Activated T-helper 1 cell treated with Interleukin-2 at 50 U/mL for 16 hours (primary cell): Measurements from ENCODE around the gene COL6A1.
"Not testable (repeated sequence)": the region's sequence is repeated elsewhere in the genome, so short reads cannot be mapped to it uniquely, and the experiment has no call there.

Experiments used
- DNase-seq: peaks from one replicate; pipeline ENCODE4 v3.0.0-alpha.2; 2020; ENCODE audit warnings: low read depth

Gene COL6A1

DNA sequence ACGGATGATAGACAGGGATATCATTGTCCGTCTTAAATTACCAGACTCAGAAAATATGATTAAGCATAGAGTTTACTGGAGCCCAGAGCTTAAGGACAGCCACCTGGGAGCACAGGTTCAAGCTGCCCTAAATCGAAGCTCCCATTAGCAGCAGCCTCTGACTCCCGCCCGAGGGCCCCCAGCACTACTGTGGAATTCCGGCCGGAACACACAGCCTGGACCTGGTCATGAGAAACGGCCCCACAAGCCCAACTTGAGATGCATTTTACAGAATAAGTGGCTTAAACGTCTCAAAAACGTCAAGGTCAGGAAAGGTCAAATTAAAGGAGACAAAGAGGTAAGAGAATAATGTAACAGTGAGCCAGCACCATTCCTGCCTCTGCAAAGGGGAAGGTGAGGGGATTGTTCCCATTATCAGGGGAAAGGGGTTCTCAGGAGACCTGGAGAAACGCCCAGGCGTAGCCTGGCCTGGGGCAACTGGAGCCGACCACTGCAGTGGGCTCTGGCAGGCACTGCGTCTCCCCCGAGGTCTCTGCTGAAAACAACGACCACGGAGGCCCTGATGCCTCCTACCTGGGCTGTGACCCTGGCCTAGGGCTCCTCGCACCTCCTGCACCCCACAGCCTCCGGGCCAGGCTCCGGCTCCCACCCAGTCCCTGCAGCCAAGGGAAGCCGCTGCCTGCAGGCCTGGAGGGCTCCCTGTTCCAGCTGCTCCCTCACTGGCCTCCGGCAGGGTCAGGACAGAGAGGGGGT, 11.5 kb upstream of the COL6A1 start:
- no peak for DNase-seq

DNA sequence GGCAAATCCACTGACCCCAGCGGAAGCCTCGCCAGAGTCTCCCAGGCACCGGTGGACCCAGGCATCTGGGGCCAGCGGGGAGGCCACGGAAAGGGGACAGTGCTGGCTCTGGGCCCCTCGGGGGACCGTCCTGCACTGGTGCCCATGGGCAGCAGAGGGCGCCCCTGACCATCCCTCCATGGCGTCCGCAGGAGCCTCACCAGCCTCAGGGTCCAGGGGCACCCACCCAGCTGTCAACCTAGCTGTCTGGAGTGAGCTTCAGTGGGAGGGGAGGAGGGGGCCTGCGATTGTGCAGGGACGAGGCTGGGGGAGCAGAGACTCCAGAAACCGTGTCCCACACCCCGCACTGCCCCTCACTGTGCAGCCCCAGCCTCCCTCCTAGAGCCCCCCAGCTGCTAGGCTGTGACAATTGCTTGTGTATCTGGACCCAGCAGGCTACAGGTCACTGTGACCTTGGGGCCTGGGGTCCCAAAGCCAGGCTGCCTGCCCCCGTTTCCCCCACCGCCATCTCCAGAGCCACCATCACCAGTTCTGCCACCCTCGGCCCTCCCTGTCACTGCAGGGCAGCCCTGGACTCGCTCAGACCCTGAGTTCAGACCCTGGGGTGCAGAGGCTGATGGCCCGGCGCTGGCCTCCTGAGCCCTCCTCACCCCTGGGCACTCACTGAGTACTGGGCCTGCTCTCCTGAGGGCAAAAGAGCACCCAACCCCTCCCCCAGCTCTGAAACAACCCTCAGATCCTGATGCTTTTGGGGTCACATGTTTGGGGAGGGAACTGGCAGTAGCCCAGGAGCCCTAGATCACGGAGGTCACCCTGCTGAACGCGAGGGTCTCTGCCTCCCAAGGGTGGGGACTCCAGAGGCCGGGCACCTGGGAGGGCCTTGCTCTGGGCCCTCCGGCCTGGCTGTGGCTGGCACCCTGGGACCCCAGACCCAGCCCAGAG, 10.6 kb upstream of the COL6A1 start:
- no peak for DNase-seq

DNA sequence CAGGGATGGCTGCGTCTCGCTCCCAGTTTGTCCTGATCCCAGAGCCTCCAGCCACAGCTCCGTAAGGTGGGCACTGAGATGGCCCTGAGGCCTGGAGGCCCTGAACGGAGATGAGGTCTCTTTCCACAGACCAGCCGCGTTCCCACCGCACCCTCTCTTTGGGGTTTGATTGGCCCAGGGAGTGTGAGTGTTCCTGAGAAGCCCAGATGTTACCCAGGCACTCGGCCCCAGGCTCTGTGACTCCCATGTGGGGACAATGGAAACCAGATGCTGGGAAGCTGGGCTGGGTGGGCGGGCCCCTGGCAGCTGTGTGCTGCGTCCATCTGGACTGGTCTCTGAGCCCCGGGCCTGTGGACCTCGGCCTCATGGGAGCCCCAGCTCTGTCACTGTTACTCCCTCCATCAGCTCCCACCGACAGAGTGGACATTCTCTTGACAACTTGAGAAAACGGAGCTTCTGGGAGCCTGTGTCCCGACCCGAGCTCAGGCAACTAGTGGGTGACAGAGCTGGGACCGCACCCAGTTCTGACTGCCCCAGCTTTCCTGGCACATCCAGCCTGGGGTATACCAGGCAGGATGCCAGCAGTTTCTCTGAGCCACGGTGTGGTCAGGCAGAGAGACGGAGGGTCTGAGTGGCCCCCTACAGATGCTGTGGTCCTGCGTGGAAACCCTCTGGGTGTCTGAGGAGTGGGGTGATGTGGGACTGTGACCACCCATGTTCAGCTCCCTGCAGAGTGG, 9.8 kb upstream of the COL6A1 start:
- no peak for DNase-seq

DNA sequence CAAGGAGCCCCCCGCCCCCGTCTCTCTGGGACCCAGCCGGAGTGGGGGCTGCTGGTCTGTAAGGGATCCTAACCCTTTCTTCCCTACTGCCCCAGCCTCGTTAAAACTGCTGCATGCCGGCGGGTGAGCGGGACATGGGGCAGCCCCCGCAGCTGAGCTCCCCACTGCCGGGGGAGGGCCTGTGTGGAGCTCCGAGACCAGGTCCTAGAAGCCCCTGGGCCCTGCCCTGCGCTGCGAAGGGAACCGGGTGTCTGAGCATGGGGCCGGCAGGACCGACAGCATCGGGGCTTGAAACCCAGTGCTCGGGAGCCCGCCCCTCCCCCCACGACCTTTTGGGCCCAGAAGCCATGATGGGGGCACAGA, 9.2 kb upstream of the COL6A1 start:
- DNase-seq: no peak

- no peak for DNase-seq
Measured at GRCh38 chr21:45972716-45973474, 8.7 kb upstream of the COL6A1 start.

DNA sequence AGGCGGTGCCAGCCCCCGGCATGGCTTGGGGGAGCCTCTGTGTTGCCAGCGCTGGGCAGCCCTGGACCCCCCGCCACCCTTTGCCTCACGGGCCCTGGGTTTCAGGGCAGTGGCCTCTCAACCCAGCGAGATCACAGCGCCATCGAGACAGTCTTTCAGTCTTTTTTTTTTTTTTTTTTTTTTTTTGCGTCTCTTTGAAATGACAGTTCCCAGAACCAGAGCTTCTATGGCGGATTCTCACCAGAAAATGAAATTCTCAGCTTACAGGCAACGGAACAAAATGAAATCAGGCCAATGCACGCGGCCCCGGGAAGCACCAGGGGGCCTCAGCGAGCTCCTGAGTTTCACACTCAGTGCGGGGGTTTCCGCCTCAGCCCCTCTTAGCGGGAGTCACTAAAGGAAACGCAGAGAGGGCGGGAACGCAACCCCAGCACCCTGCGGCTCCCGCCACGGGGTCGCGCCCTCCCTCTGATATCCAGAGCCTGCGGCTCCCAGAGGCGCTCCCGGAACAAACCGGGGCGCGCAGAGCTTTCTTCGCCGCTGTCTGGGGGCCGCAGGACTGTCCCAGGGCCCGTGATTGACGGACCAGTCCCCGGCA, 8.0 kb upstream of the COL6A1 start:
- DNase-seq: peak; percentile 53

DNA sequence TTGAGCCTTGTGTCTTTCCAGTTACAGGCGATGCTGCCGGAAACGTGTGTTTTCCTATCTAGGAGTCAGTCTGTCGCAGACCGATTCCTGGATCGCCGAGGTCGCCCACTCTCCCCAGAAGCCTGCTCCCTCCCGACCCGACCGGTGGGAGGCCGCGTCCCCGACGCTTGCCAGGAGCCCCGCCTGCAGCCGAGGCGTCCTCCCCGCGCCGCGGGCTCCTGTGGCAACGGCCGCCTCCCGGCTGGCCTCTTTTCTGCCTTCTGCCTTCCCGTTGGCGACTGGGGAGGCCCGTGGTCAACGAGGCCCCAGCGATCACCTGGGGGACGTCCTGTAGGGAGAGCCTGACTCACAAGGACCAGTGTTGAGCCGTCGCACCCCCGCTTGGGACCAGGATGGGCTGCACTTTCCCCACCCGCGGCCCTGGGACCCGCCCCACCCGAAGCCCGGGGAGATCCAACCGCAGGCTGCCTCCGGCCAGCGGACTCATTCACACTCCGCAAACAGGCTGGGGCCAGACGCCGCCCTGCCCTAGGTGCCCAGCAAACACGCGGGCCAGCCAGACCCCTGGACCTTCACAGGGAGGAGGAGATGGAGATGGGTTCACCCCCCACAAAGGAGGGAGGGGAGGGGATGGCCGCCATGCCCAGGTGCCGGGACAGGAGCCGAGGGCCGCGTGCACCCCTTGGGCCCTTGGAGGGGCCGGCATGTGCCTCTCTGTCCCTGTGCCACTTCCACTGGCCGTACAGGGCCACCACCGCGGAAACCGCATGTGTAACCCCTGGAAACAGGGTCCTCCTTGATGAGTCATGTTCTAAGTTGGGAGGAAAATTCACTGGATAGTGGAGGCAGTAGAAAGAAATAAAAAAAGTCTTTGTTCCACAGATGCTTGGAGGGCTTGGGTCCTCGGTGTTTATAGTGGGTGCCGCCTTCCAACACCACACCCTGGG, 7.2 kb upstream of the COL6A1 start:
- no peak for DNase-seq

DNA sequence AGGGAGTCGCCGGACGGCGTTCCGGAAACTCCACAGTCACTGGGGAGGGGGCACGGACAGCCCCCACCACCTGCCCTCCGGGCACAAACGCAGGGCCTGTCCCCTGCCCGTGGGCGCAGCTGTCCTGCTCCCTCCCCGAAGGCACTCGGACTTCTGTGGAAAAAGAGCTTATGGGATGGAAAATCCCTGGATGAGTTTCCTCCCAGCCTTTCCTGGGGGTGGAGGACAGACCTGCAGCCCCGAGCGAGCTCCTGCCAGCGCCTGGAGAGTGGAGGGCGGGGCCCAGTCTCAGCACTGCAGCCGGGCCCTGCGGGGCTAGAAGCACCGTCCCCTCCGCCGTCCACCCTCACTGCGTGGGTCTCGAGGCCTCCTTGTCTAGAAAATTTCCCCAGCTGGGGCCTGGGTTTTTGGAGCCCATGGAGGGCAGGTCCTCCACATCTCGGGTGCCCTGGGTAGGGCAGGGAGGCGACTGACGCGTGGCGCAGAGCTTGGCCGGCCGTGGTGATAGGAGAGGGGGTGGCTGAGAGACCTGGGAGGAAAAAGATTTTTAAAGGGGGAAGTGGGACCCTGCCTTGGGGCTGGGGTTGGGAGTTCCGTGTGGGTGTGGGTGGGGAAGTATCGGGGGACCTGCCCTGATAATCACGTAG, 6.4 kb upstream of the COL6A1 start:
- DNase-seq: no peak

GRCh38 chr21:45975667-45976409, 5.7 kb upstream of the COL6A1 start:
- DNase-seq: not testable (repeated sequence)

DNA sequence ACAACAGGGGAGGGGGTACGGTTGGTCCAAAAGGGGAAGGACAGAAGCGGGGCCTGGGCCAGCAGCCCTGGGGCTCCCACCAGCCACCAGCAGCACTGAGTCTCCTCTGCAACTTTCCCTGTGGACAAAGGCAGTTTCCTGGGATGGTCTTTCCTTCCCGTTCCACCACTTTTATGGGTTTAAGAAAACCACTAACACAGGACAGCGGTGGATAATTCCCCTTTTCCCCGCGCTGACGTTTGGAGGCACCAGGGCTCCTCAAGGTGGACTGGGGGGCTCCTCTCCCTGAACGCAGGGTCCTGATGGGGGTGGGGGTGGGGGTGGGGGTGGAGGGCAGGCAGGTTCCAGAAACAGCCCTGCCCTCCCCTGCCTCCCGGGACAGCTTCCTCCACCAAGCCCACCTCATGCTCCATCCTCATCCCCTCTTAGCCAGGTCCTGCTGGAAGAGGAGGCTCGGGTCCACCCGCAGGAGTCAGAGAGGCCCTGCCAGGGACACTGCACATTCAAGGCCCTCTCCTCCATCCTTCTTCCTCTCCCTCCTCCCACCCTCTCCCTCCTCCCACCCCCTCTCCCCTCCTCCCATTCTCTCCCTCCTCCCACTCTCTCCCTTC, 4.8 kb upstream of the COL6A1 start:
- DNase-seq: no peak

GRCh38 chr21:45977396-45977795, 4.2 kb upstream of the COL6A1 start:
- DNase-seq: no peak

DNA sequence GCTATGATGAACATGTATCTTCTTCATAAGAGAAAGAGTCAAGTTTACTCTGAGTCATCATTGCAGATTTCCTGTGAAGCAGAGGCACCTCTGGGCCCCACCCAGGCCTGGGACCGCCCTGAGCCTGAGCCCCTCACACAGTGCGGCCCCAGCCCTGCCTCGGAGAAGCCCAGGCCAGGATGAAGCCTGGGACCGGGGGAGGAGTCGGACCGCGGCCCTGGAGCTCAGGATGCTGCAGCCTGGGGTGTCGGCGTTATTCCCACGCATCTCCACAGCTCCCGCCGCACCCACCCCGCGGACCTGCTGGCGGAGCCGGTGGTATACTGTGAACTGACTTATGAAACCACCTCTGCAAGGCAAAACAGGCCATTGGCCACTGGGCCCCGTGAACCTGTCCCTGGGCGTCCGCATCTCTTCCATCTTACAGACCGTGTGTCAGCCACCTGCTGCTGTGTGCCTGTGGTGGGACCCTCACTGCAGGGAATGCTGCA, 2.4 kb upstream of the COL6A1 start:
- no peak for DNase-seq

GRCh38 chr21:45979651-45980050, 1.9 kb upstream of the COL6A1 start:
- no peak for DNase-seq

- DNase-seq: no peak
Measured at GRCh38 chr21:45980271-45980670, 1.3 kb upstream of the COL6A1 start.

GRCh38 chr21:45980697-45981096, 873 bp upstream of the COL6A1 start:
- no peak for DNase-seq

DNA sequence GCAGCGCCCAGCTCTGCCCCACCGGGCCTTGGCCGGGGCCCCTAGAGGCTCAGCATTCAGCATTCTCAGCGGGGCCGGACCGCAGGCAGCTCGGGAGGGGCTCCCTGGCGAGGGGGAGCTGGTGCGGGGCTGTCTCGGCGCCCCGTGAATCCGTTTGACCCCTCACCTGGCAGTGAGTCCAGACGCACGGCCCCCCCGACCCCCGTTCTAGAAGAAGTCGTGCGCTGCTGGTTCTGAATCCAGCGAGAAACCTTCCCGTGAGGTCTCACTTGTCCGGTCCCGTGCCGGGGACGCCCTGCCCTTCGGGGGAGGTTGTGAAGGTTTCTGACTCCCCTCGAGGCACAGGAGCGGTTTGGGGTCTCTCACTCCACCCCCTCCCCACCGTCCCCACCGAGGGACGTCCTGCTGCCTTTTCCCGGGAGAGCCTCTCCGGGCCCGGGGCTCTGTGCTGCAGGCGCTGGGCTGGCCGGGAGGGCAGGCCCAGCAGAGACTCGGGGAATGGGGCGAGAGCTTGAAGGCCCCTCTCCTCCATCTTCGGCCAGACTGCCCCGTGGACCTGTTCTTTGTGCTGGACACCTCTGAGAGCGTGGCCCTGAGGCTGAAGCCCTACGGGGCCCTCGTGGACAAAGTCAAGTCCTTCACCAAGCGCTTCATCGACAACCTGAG, 655 bp downstream of the COL6A1 start:
- DNase-seq: no peak

DNA sequence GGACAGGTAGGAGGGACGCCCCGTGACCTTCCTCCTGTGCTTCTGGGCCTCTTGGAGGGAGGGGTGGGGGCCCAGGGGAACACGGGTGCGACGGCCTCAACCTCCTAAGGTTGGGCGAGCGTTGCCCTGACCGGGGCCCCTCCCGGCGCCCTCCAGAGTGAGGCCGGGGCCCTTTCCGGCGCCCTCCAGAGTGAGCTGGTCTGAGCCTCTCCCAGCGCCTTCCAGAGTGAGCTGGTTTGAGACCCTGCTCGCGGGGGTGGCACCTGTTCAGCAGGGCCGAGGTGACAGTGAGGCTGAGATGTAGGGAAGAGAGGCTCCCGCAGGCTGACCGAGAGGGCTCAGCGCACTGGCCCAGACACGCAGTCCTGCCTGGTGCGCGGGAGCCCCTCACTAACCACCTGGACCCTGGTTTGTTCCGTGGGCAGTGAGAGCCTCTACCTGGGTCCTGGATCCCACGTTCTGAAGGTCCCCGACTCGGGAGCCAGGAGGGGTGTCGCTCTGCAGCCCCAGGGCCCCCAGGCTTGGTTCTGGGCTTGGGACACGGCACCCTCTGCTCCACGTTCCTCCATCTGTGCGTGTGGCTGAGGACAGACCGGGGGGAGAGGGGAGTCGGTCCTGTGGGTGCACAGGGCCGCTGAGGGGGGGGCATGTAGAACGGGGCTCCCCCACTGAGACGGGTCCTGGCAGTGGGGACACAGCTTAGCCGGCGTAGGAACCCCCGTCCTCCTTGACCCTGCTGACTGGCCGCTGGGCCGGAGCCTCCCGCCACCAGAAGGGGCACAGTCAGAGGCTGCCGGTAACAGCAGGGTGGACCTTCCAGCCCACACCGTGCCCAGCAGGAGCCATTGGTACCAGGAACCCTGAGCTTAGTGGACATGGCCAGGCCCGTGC, 1.4 kb downstream of the COL6A1 start:
- no peak for DNase-seq
